Measurements from ENCODE around the gene DHRSX.
"Not testable (repeated sequence)": the region's sequence is repeated elsewhere in the genome, so short reads cannot be mapped to it uniquely, and the experiment has no call there.

The DHRSX gene

GRCh38 chrX:2500803-2501558 is at the start of gene DHRSX, which contains the start of gene ZBED1:
TSS of gene DHRSX (minus strand) at chrX:2500976. CDS start at chrX:2500925, 51 bp downstream.
TSS of gene ZBED1 (minus strand) at chrX:2500976. CDS start at chrX:2490719, 10,257 bp downstream.
- no peak for DNase-seq

GRCh38 chrX:2549876-2550275 is 49.1 kb upstream of the DHRSX start:
- DNase-seq, result peak; percentile 69

- DNase-seq, result no peak
Measured at GRCh38 chrX:2548711-2549423, 48.1 kb upstream of the DHRSX start.

GRCh38 chrX:2547736-2548135 is 47.0 kb upstream of the DHRSX start:
- no peak for DNase-seq

- DNase-seq, result no peak
Measured at GRCh38 chrX:2546496-2546895, 45.7 kb upstream of the DHRSX start.

GRCh38 chrX:2545144-2545543 is 44.4 kb upstream of the DHRSX start:
- DNase-seq, result no peak

- no peak for DNase-seq
Measured at GRCh38 chrX:2542826-2543521, 42.2 kb upstream of the DHRSX start.

- DNase-seq, result no peak
Measured at GRCh38 chrX:2541603-2542002, 40.8 kb upstream of the DHRSX start.

- no peak for DNase-seq
Measured at GRCh38 chrX:2540426-2540947, 39.7 kb upstream of the DHRSX start.

GRCh38 chrX:2539586-2539985 is 38.8 kb upstream of the DHRSX start:
- no peak for DNase-seq

GRCh38 chrX:2538031-2538757 is 37.4 kb upstream of the DHRSX start:
- DNase-seq, result no peak

- no peak for DNase-seq
Measured at GRCh38 chrX:2536974-2537373, 36.2 kb upstream of the DHRSX start.

- no peak for DNase-seq
Measured at GRCh38 chrX:2536141-2536540, 35.4 kb upstream of the DHRSX start.

- DNase-seq, result not testable (repeated sequence)
Measured at GRCh38 chrX:2534261-2535021, 33.7 kb upstream of the DHRSX start.

GRCh38 chrX:2533424-2533823 is 32.6 kb upstream of the DHRSX start:
- DNase-seq, result no peak

- DNase-seq, result no peak
Measured at GRCh38 chrX:2526390-2526789, 25.6 kb upstream of the DHRSX start.

- DNase-seq, result no peak
Measured at GRCh38 chrX:2523911-2524310, 23.1 kb upstream of the DHRSX start.

GRCh38 chrX:2521927-2522386 is 21.2 kb upstream of the DHRSX start:
- DNase-seq, result no peak

GRCh38 chrX:2521092-2521926 is 20.5 kb upstream of the DHRSX start:
- no peak for DNase-seq

GRCh38 chrX:2520539-2520938 is 19.8 kb upstream of the DHRSX start:
- DNase-seq, result no peak

- not testable (repeated sequence) for DNase-seq
Measured at GRCh38 chrX:2519638-2520037, 18.9 kb upstream of the DHRSX start.
